PC-3 (cell line): ENCODE measurements around the gene NAPB. TPM values are rescaled to one million over a fixed set of nuclear protein-coding genes. Genes with fewer than 3 reads are reported as not detected.

Source experiments
- ATAC-seq: fragments of 200-7000 bp; cut with Tn5 transposase; 2 replicates; pipeline ENCODE4 v1.9.1; 2020; ENCODE audit warnings: mild to moderate bottlenecking, moderate library complexity
- BruUV-seq: library from RNA; stranded (reverse); fragments of 400-500 nt; replicated peaks from 2 replicates; lab custom pipeline; 2021; lab: Mats Ljungman, UMichigan
- CTCF ChIA-PET: fragments of 300-600 bp; sonication (Branson Sonifier 250); formaldehyde crosslinking; loops from one replicate; lab custom pipeline; 2022; ENCODE audit warnings: antibody characterized with exemption; lab: Charles Lee
- POLR2A ChIA-PET: fragments of 300-600 bp; sonication (Branson Sonifier 250); formaldehyde crosslinking; loops from one replicate; lab custom pipeline; 2022; ENCODE audit warnings: antibody characterized with exemption; ENCODE audit not compliant: unreplicated experiment; lab: Charles Lee
- DNase-seq: peaks from one replicate; pipeline ENCODE4 v3.0.0-alpha.2; 2015
- H2AFZ ChIP-seq: fragments of 300-600 bp; sonication (generic); 2 replicates; pipeline ENCODE4 v1.6.0; 2016; ENCODE audit warnings: antibody characterized with exemption, low read length
- H3F3A ChIP-seq: fragments of 300-600 bp; sonication (generic); one replicate; pipeline ENCODE4 v1.6.0; 2017; ENCODE audit warnings: antibody characterized with exemption, low read length, control low read depth, mild to moderate bottlenecking; ENCODE audit not compliant: unreplicated experiment
- H3K27ac ChIP-seq: fragments of 300-600 bp; sonication (generic); 2 replicates; pipeline ENCODE4 v1.5.1; 2016; ENCODE audit warnings: mild to moderate bottlenecking, low read length
- H3K27me3 ChIP-seq: fragments of 300-600 bp; sonication (generic); 2 replicates; pipeline ENCODE4 v1.6.1; 2016; ENCODE audit warnings: low read length, mixed read lengths
- H3K36me3 ChIP-seq: fragments of 300-600 bp; sonication (generic); 2 replicates; pipeline ENCODE4 v1.6.1; 2016; ENCODE audit warnings: low read depth, mixed run types, low read length, mixed read lengths
- H3K4me1 ChIP-seq: fragments of 300-600 bp; sonication (generic); 2 replicates; pipeline ENCODE4 v1.5.1; 2016; ENCODE audit warnings: low read length; ENCODE audit not compliant: insufficient read depth
- H3K4me2 ChIP-seq: fragments of 300-600 bp; sonication (generic); 2 replicates; pipeline ENCODE4 v1.6.0; 2016; ENCODE audit warnings: low read length
- H3K4me3 ChIP-seq: fragments of 300-600 bp; sonication (generic); 2 replicates; pipeline ENCODE4 v1.5.1; 2016; ENCODE audit warnings: mild to moderate bottlenecking, low read length, mixed read lengths
- H3K79me2 ChIP-seq: fragments of 300-600 bp; sonication (generic); 2 replicates; pipeline ENCODE4 v1.6.1; 2017; ENCODE audit warnings: low read length, mixed read lengths
- H3K9ac ChIP-seq: fragments of 300-600 bp; sonication (generic); 2 replicates; pipeline ENCODE4 v1.6.0; 2016; ENCODE audit warnings: mild to moderate bottlenecking, low read length
- H3K9me2 ChIP-seq: fragments of 300-600 bp; sonication (generic); replicated peaks from 2 replicates; pipeline ENCODE4 v1.6.1; 2016; ENCODE audit warnings: mixed run types, low read length, mixed read lengths
- H3K9me3 ChIP-seq: fragments of 300-600 bp; sonication (generic); 2 replicates; pipeline ENCODE4 v1.6.1; 2016; ENCODE audit warnings: low read length, mixed read lengths
- H4K20me1 ChIP-seq: fragments of 300-600 bp; sonication (generic); 2 replicates; pipeline ENCODE4 v1.6.1; 2016; ENCODE audit warnings: low read length, mixed read lengths
- EZH2 ChIP-seq: fragments of 300-600 bp; sonication (generic); IDR thresholded peaks from one replicate; pipeline ENCODE4 v1.6.1; 2017; ENCODE audit warnings: antibody characterized with exemption, mild to moderate bottlenecking, low read length; ENCODE audit not compliant: unreplicated experiment
- EZH2phosphoT487 ChIP-seq: fragments of 300-600 bp; sonication (generic); IDR thresholded peaks from 2 replicates; pipeline ENCODE4 v1.6.1; 2018; ENCODE audit warnings: mild to moderate bottlenecking, antibody characterized with exemption, low read length, borderline replicate concordance
- intact Hi-C: fragments of 100-400 bp; cut with micrococcal nuclease; formaldehyde crosslinking; loops from 2 replicates; pipeline ENCODE4 v1.9.0; 2023
- total RNA-seq: library from RNA; depleted of rRNA; stranded (reverse); fragments of >200 nt; gene quantifications from 2 replicates; pipeline ENCODE4 v1.2.3, GENCODE V29; 2014
- TF ChIP-seq, protein P1 (sequence below): fragments of 300-600 bp; sonication (generic); conservative IDR thresholded peaks from 2 replicates; pipeline ENCODE4 v1.5.1; 2017; ENCODE audit warnings: antibody characterized with exemption, low read depth, mild to moderate bottlenecking, low read length

NAPB gene
- total RNA-seq, 1 experiment from 2014 or later = 7.8 TPM

DNA sequence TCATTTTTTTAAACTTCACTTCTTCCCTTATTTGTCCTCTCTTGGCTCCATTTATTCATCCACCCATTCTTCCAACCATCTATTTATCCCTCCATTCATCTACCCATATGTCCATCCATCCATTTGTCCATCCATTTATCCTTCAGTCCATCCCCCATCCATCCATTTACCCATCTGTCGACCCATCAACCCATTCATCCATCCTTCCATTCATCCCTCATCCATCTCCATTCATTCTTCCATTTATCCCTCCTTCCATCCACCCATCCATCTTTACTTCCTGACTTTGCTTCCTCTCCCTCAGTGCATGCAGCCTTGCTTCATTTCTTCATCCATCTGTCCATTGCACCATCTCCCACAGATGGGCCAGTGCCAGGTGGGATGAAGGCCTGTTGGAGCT is 29.6 kb upstream of the NAPB start:
- ChIA-PET POLR2A (no interaction called here), CTCF (no interaction called here)
- no peaks in the 10 kb centered on the region for H3K9me2 ChIP-seq
- H3K36me3 ChIP-seq = no peaks in the 10 kb centered on the region
- no peaks in the 10 kb centered on the region for H4K20me1 ChIP-seq
- ATAC-seq (no peak), DNase-seq (no peak)
- H3K9ac ChIP-seq = no peak overlapping the region
- no peaks in the 10 kb centered on the region for H3K79me2 ChIP-seq
- no peak overlapping the region for H3K27ac ChIP-seq
- intact Hi-C loops = no loop called here
- H3K27me3 ChIP-seq = peaks cover 40% of the 10 kb centered on the region
- peaks cover 3% of the 10 kb centered on the region for H3K4me1 ChIP-seq
- no peak overlapping the region for H2AFZ ChIP-seq
- TF ChIP-seq, protein P1, sequence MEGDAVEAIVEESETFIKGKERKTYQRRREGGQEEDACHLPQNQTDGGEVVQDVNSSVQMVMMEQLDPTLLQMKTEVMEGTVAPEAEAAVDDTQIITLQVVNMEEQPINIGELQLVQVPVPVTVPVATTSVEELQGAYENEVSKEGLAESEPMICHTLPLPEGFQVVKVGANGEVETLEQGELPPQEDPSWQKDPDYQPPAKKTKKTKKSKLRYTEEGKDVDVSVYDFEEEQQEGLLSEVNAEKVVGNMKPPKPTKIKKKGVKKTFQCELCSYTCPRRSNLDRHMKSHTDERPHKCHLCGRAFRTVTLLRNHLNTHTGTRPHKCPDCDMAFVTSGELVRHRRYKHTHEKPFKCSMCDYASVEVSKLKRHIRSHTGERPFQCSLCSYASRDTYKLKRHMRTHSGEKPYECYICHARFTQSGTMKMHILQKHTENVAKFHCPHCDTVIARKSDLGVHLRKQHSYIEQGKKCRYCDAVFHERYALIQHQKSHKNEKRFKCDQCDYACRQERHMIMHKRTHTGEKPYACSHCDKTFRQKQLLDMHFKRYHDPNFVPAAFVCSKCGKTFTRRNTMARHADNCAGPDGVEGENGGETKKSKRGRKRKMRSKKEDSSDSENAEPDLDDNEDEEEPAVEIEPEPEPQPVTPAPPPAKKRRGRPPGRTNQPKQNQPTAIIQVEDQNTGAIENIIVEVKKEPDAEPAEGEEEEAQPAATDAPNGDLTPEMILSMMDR = no peak
- no peak for TF ChIP-seq EZH2
- no peak for TF ChIP-seq EZH2phosphoT487
- H3K4me3 ChIP-seq = no peak overlapping the region
- no peaks in the 10 kb centered on the region for H3F3A ChIP-seq
- no peak overlapping the region for H3K4me2 ChIP-seq
- H3K9me3 ChIP-seq = no peaks in the 10 kb centered on the region
- no TSS peak for BruUV-seq

DNA sequence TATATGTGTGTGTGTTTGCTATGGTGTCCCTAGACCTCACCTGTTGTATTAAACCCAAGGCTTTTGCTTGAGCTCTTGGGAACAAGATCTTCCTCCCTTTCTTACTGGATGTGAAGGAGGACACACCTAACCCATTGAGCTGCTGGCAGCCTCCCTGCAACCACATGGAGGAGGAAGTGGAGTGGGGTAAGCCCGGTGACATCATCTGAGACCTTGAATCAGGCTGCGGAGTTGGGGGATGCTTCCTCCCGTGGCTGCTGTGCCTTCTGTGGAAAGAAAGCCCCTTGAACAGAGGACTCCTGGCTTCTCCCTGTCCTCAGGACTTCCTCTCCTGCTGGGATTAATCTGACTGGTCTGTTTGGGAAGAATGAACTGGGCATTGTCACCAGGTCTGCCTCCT is 28.1 kb upstream of the NAPB start:
- Histone ChIP-seq H3K4me2 (no peak overlapping the region), H3K4me1 (peaks cover 10% of the 10 kb centered on the region), H3K9ac (no peak overlapping the region), H3K27me3 (peaks cover 32% of the 10 kb centered on the region), H4K20me1 (no peaks in the 10 kb centered on the region), H3K4me3 (no peak overlapping the region), H3K9me2 (no peaks in the 10 kb centered on the region), H3K9me3 (no peaks in the 10 kb centered on the region), H3K79me2 (no peaks in the 10 kb centered on the region), H3K36me3 (no peaks in the 10 kb centered on the region), H2AFZ (no peak overlapping the region), H3F3A (no peaks in the 10 kb centered on the region), H3K27ac (no peak overlapping the region)
- DNase-seq (no peak), ATAC-seq (no peak)
- intact Hi-C loops = no loop called here
- POLR2A ChIA-PET = no interaction called here
- BruUV-seq = no TSS peak
- TF ChIP-seq, protein P1 = no peak
- TF ChIP-seq EZH2phosphoT487 (no peak), EZH2 (no peak)
- CTCF ChIA-PET = interaction anchor here (0.6 kb wide), 1 partner anchor 1313 kb away, joined by 4 read pairs; no protein-coding TSS in a partner anchor

DNA sequence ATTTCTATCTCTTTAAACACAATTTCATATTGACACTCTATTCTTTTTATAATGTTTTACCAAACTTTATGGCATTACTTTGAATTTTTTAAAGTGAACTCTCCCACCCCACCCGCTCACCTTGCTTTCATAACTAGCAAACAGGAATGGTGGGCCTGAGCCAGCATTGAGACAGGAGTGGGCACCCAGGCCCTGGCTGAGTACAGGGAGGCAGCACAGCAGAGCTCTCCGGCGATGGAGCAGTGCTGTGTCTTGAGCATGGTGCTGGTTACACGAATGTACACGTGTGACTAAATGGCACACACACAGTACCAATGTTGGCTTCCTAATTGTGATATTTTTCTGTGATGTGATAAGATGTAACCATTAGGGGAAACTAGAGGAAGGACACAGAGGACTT is 26.9 kb upstream of the NAPB start:
- Histone ChIP-seq H2AFZ (no peak overlapping the region), H3K4me1 (peaks cover 10% of the 10 kb centered on the region), H3K4me3 (no peak overlapping the region), H3K36me3 (no peaks in the 10 kb centered on the region), H3K79me2 (no peaks in the 10 kb centered on the region), H3F3A (no peaks in the 10 kb centered on the region), H3K4me2 (no peak overlapping the region), H3K27me3 (peaks cover 30% of the 10 kb centered on the region), H3K9me3 (no peaks in the 10 kb centered on the region), H3K27ac (no peak overlapping the region), H4K20me1 (no peaks in the 10 kb centered on the region), H3K9ac (no peak overlapping the region), H3K9me2 (no peaks in the 10 kb centered on the region)
- TF ChIP-seq EZH2 (no peak), EZH2phosphoT487 (no peak)
- TF ChIP-seq, protein P1 = no peak
- ChIA-PET CTCF (no interaction called here), POLR2A (no interaction called here)
- ATAC-seq = no peak
- no peak for DNase-seq
- no TSS peak for BruUV-seq
- intact Hi-C loops = no loop called here
